ENCODE measurements around the gene FOXF1.

The FOXF1 gene

DNA sequence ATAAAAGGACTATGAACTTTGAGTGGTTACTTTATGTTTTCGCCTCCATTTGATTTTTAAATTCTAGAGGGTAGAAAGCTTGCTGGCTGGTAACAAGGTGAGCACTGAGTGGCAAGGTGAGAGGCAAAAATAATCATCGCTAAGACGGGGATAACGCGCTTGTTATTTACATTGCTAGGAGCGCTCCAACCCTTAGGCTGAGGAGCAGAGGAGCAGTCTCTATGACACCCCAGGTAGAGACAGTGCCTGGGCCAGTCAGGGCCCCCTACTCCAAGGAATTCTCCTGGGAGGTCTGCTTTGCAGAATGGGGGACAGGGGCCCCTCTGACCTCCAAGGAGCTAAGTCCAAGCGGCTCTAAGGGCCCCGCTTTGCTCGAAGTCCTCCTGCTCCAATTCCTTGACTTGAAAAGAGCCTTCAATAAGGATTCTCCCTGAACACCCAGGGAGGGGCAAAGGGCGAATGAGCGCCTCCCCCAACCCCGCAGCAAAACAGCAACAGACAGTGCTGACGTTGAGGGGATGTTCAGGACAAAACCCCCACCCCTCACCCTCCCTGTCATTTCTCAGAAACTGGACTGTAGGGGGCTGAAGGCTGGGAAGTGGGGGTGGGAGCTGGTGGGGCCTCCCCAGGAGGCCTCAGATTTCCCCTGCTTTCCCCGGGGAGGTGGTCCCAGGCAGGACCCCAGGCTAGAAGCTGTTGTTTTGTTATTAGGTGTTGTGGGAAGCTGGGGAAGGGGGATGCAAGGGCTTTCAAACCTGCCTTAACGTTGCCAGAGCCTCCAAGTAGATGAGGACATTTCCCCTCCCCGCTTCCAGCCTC lies 10.2 kb upstream of the FOXF1 start:
- Histone ChIP-seq H3K4me1 (ENCODE audit: control insufficient read depth, insufficient read depth, low read length) (no peaks in the 10 kb centered on the region), H3K9me3 (ENCODE audit: control insufficient read depth, insufficient read depth, low read length) (no peaks in the 10 kb centered on the region), H3K27me3 (ENCODE audit: control insufficient read depth, insufficient read depth, low read length) (peaks cover 93% of the 10 kb centered on the region), H3K36me3 (ENCODE audit: control insufficient read depth, insufficient read depth, low read length) (no peaks in the 10 kb centered on the region), H3K9ac (ENCODE audit: low read depth, low read length) (no peak overlapping the region), H3K4me3 (ENCODE audit: low read depth, low read length) (peak overlapping the region; percentile 1)

GRCh38 chr16:86500708-86501510 lies 9.4 kb upstream of the FOXF1 start:
- H3K36me3 ChIP-seq (ENCODE audit: control insufficient read depth, insufficient read depth, low read length), result no peaks in the 10 kb centered on the region
- H3K27me3 ChIP-seq (ENCODE audit: control insufficient read depth, insufficient read depth, low read length), result peaks cover 90% of the 10 kb centered on the region
- no peaks in the 10 kb centered on the region for H3K9me3 ChIP-seq (ENCODE audit: control insufficient read depth, insufficient read depth, low read length)
- H3K9ac ChIP-seq (ENCODE audit: low read depth, low read length), result no peak overlapping the region
- peak overlapping the region; percentile 1 for H3K4me3 ChIP-seq (ENCODE audit: low read depth, low read length)
- H3K4me1 ChIP-seq (ENCODE audit: control insufficient read depth, insufficient read depth, low read length), result no peaks in the 10 kb centered on the region

DNA sequence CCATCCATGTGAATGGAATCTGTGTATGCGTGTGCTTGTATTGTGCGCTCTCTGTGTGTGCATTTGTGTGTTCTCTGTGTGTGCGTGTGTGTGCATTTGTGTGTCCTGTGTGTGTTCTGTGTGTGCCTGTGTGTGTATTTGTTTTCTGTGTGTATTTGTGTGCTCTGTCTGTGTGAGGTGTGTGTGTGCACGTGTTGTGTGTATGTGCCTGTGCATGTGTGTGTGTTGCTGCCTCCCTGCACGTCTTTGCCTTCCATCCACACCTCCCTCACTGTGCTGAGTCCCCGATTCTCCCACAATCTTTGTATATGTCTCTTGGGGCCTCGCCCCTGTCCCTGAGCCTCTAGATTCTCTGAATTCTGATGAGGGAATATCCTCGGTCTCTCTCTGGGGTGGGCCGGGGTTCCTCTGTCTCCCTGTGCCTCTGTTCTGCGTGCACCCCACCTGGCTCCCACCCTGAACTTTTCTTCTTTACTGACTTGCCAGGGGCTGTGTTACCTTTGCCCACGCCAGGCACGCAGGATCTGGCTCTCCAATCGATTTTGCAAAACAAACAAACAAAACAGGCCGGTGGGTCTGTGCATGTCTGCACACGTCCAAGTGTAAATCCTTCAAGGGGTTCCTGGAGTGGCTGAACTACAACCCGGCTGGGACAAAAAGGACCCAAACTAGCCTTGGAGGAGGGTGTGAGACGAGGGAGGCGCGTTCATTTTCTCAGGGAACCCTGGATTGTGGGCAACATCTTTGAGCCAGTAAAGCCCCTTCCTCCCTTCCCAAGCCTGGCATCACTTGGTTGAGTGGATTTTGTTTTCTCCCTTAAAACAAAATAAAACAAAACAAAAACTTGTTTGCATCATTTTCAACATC lies 8.1 kb upstream of the FOXF1 start:
- Histone ChIP-seq H3K4me1 (ENCODE audit: control insufficient read depth, insufficient read depth, low read length) (no peaks in the 10 kb centered on the region), H3K4me3 (ENCODE audit: low read depth, low read length) (peak overlapping the region; percentile 13), H3K27me3 (ENCODE audit: control insufficient read depth, insufficient read depth, low read length) (peaks cover 91% of the 10 kb centered on the region), H3K9me3 (ENCODE audit: control insufficient read depth, insufficient read depth, low read length) (no peaks in the 10 kb centered on the region), H3K36me3 (ENCODE audit: control insufficient read depth, insufficient read depth, low read length) (no peaks in the 10 kb centered on the region), H3K9ac (ENCODE audit: low read depth, low read length) (no peak overlapping the region)

DNA sequence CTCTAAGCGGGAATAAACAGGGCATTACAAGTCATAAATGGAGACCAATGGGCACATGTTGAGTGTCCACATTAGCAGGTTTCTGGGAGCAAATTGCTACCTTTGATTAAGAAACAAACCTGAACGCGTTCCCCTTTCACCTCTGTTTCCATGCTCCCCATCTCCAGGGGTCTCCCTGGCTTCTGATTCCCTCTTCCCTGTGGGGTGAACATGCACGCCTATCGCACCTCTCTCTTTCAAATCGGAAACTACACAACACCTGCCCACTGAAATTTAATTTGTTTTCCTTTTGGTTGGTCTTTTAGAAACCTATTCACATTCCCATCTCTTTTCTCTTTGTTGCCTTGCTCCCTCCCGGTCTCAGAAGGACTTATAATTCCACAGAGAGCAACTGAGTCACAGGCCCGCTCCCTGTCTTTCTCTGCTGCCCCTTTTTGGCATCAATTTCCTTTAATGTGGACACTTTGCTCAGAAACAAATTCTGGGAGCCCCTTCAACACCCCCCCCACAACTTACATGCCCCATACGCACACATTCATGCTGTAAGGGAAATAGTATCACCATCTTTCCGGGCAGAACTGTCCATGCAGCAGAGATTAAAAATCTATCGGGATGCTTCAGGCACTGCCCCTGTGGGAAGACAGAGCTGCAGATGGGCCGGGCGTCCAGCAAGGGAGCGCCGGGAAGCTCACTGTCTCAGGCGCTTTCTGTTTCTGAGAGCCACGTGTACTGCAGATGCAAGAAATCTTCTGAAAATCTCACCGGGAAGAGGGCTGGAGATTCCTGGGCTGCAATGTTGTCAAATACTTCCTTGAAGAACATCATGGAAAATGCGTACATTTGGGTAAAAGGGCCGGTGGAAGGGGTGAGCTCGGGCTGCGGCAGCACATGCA lies 7.2 kb upstream of the FOXF1 start:
- H3K9ac ChIP-seq (ENCODE audit: low read depth, low read length), result no peak overlapping the region
- peak overlapping the region; percentile 10 for H3K4me3 ChIP-seq (ENCODE audit: low read depth, low read length)
- no peaks in the 10 kb centered on the region for H3K36me3 ChIP-seq (ENCODE audit: control insufficient read depth, insufficient read depth, low read length)
- no peaks in the 10 kb centered on the region for H3K9me3 ChIP-seq (ENCODE audit: control insufficient read depth, insufficient read depth, low read length)
- H3K27me3 ChIP-seq (ENCODE audit: control insufficient read depth, insufficient read depth, low read length), result peaks cover 97% of the 10 kb centered on the region
- no peaks in the 10 kb centered on the region for H3K4me1 ChIP-seq (ENCODE audit: control insufficient read depth, insufficient read depth, low read length)

- Histone ChIP-seq H3K4me3 (ENCODE audit: low read depth, low read length) (peak overlapping the region; percentile 0), H3K4me1 (ENCODE audit: control insufficient read depth, insufficient read depth, low read length) (no peaks in the 10 kb centered on the region), H3K9ac (ENCODE audit: low read depth, low read length) (no peak overlapping the region), H3K36me3 (ENCODE audit: control insufficient read depth, insufficient read depth, low read length) (no peaks in the 10 kb centered on the region), H3K9me3 (ENCODE audit: control insufficient read depth, insufficient read depth, low read length) (no peaks in the 10 kb centered on the region), H3K27me3 (ENCODE audit: control insufficient read depth, insufficient read depth, low read length) (peaks cover 97% of the 10 kb centered on the region)
Observed at GRCh38 chr16:86503830-86504229, 6.5 kb upstream of the FOXF1 start.

- Histone ChIP-seq H3K9me3 (ENCODE audit: control insufficient read depth, insufficient read depth, low read length) (no peaks in the 10 kb centered on the region), H3K27me3 (ENCODE audit: control insufficient read depth, insufficient read depth, low read length) (peaks cover 97% of the 10 kb centered on the region), H3K9ac (ENCODE audit: low read depth, low read length) (no peak overlapping the region), H3K4me1 (ENCODE audit: control insufficient read depth, insufficient read depth, low read length) (peaks cover 2% of the 10 kb centered on the region), H3K4me3 (ENCODE audit: low read depth, low read length) (peak overlapping the region; percentile 0), H3K36me3 (ENCODE audit: control insufficient read depth, insufficient read depth, low read length) (no peaks in the 10 kb centered on the region)
Observed at GRCh38 chr16:86504315-86505184, 5.8 kb upstream of the FOXF1 start.

DNA sequence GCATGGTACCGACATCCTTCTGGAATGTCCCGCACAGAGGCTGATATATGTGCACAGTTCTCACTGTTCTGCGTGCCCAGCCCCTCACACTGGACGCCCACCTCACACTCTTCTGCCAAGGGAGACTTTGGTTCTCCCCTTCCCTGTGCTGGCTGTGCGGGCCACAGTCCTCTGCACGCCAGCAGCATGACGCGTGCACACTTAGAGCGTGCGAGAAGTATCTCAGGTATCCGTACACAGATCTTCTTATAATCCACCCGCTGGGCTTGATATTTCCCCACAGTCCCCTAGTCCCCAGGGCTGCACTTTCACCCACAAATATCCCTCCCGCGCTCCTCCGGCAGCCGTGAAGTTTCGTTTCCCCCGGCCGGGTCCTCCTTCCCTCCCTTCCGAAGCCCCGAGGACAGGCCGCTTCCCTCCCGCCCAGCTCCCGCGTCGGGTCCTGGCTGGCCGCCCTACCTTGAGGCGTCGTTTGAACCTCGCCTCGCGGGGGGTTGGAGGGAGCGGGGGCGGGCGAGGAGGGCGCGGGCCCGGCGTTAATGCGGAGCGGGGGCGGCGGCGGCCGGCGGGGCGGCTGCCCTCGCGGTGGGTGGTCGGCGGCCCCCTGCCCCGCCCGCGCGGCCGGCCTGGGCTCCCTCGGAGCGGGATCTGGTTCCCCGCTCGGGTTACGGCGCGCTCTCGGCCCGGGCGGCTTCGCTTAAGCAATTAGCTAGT lies 5.0 kb upstream of the FOXF1 start:
- no peak overlapping the region for H3K4me3 ChIP-seq (ENCODE audit: low read depth, low read length)
- H3K36me3 ChIP-seq (ENCODE audit: control insufficient read depth, insufficient read depth, low read length), result no peaks in the 10 kb centered on the region
- H3K9ac ChIP-seq (ENCODE audit: low read depth, low read length), result no peak overlapping the region
- H3K4me1 ChIP-seq (ENCODE audit: control insufficient read depth, insufficient read depth, low read length), result peaks cover 2% of the 10 kb centered on the region
- peaks cover 90% of the 10 kb centered on the region for H3K27me3 ChIP-seq (ENCODE audit: control insufficient read depth, insufficient read depth, low read length)
- no peaks in the 10 kb centered on the region for H3K9me3 ChIP-seq (ENCODE audit: control insufficient read depth, insufficient read depth, low read length)

- no peak overlapping the region for H3K9ac ChIP-seq (ENCODE audit: low read depth, low read length)
- H3K9me3 ChIP-seq (ENCODE audit: control insufficient read depth, insufficient read depth, low read length), result no peaks in the 10 kb centered on the region
- H3K4me3 ChIP-seq (ENCODE audit: low read depth, low read length), result peak overlapping the region; percentile 30
- H3K4me1 ChIP-seq (ENCODE audit: control insufficient read depth, insufficient read depth, low read length), result peaks cover 2% of the 10 kb centered on the region
- peaks cover 89% of the 10 kb centered on the region for H3K27me3 ChIP-seq (ENCODE audit: control insufficient read depth, insufficient read depth, low read length)
- H3K36me3 ChIP-seq (ENCODE audit: control insufficient read depth, insufficient read depth, low read length), result no peaks in the 10 kb centered on the region
Observed at GRCh38 chr16:86505899-86506864, 4.1 kb upstream of the FOXF1 start.
